Ishikawa (cell line): ENCODE data around the gene MRTFB.

Experiments
- EP300 ChIP-seq: IDR thresholded peaks from 2 replicates; pipeline ENCODE4 v1.6.1; 2012; ENCODE audit warnings: borderline replicate concordance
- YY1 ChIP-seq: IDR thresholded peaks from 2 replicates; pipeline ENCODE4 v1.6.1; 2012; ENCODE audit warnings: low read depth

DNA sequence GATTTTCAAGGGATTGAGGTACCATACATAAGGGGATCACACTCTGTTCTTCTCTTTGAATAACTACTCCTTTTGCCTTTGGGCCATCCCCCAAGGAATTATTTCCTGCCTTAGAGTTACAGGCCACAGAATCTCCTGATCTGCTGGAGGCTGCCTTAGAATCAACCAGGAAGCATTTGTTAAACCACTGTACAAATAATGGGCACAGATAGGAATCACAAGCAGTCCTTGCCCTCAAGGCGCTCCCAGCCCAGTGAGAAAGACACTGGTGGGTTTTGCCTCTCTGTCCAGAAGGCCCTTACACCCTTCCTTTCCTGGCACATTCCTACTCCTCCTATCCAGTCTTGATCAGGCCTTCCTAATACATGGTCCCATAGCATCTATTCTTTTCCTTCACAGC lies 45.9 kb downstream of the MRTFB start:
- TF ChIP-seq YY1 (no peak), EP300 (no peak)
